ENCODE results near the gene FBXW2.

The FBXW2 gene

DNA sequence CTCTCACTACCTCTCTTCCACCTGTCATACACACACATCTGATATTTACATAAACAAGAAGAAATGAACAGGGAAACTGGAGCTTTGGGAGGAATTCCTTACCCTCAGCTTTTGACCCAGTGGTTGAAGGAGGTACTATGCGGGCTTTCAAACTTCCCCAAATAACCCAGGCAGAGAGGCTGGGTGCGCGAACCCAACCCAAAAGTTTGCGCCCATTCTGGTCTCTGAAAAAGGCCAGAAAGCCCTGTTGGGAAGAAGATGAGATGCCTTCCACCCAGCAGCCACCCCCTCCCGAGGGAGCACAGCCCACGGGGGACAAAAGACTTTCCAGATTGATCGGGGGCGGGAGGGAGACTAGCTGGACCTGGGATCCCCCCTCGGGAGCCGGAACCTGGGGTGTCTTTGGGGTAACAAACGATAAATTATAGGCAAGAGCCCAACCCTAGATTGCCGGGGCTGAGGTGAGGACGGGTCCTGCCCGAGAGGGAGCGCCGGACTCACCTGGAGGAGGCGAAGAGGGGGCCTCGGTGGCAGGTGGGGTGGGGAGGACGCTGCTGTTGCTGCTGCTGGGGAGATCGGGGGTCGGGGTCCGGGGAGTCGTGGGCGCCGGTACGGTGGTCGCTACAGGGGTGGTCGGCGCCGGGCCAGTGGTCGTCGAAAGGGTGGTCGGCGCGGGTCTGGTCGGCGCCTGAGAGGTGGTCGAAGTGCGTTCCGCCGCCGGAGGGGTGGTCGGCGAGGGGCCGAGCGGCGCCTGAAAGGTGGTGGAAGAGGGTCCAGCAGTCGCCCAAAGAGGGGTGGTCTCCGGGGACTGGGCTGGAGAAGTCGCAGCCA is 79.7 kb downstream of the FBXW2 start:
- no peak overlapping the region for H3K9ac ChIP-seq (ENCODE audit: low read depth, low read length)
- H3K36me3 ChIP-seq (ENCODE audit: control insufficient read depth, insufficient read depth, low read length) = no peaks in the 10 kb centered on the region
- H3K4me1 ChIP-seq (ENCODE audit: control insufficient read depth, insufficient read depth, low read length) = peaks cover 16% of the 10 kb centered on the region
- H3K27me3 ChIP-seq (ENCODE audit: control insufficient read depth, insufficient read depth, low read length) = peaks cover 27% of the 10 kb centered on the region
- H3K9me3 ChIP-seq (ENCODE audit: control insufficient read depth, insufficient read depth, low read length) = no peaks in the 10 kb centered on the region
- H3K4me3 ChIP-seq (ENCODE audit: low read depth, low read length) = peak overlapping the region; percentile 84
- no peak overlapping the region for H3K27ac ChIP-seq (ENCODE audit: low read depth, low read length)

DNA sequence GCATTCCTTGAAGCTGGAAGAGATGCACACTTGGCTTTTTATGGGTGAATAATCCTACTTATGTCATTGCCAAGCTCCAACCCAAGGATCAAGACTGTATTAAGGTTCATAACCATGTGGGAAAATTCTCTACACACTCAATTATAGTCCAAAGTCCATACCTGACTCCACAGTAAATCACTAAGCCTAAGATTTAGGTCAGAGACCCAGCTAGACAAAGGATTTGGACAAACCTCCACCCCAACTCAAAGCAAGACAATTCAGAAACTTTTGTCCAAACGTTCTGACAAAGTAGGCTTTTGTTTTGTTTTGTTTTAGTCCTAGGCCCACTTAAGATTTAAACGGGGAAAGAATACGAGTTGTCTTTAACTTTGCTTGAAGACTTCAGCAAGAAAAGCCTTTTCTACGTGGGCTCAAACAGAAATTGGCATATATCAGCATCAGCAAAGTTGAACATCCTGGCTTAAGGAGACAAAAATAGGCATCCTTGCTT is 80.6 kb downstream of the FBXW2 start:
- H3K4me1 ChIP-seq (ENCODE audit: control insufficient read depth, insufficient read depth, low read length) = peaks cover 16% of the 10 kb centered on the region
- no peak overlapping the region for H3K4me3 ChIP-seq (ENCODE audit: low read depth, low read length)

DNA sequence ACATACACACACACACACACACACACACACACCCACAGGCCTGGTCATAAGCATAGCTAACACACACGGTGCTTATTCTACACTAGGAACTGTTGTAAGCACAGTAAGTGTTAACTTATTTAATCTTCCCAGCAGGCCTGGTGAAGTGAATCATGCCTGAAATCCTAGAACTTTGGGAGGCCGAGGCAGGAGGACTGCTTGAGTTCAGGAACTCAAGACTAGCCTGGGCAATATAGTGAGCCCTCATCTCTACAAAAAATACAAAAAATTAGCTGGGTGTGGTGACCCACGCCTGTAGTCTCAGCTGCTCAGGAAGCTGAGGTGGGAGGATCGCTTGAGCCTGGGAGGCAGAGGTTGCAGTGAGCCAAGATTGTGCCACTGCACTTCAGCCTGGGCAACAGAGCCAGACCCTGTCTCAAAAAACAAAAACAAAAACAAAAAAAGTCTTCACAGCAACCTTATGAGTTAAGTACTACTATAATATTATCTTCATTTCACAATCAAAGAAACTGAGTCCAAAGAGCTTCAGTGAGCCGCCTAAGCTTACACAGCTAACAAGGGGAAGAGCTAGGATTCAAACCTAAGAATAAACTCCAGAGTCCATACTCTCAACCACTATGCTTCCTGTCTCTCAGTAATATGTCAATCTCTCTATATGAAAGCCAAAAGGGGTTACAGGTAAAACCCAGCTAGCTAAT is 81.2 kb downstream of the FBXW2 start:
- Histone ChIP-seq H3K4me1 (ENCODE audit: control insufficient read depth, insufficient read depth, low read length) (peaks cover 16% of the 10 kb centered on the region), H3K9me3 (ENCODE audit: control insufficient read depth, insufficient read depth, low read length) (no peaks in the 10 kb centered on the region), H3K4me3 (ENCODE audit: low read depth, low read length) (no peak overlapping the region), H3K27ac (ENCODE audit: low read depth, low read length) (no peak overlapping the region), H3K9ac (ENCODE audit: low read depth, low read length) (no peak overlapping the region), H3K27me3 (ENCODE audit: control insufficient read depth, insufficient read depth, low read length) (peaks cover 27% of the 10 kb centered on the region), H3K36me3 (ENCODE audit: control insufficient read depth, insufficient read depth, low read length) (no peaks in the 10 kb centered on the region)

More for the DNA sequence above, 80.6 kb downstream of the FBXW2 start:
- no peak overlapping the region for H3K27ac ChIP-seq (ENCODE audit: low read depth, low read length)
- peaks cover 27% of the 10 kb centered on the region for H3K27me3 ChIP-seq (ENCODE audit: control insufficient read depth, insufficient read depth, low read length)
- H3K9me3 ChIP-seq (ENCODE audit: control insufficient read depth, insufficient read depth, low read length) = no peaks in the 10 kb centered on the region
- no peaks in the 10 kb centered on the region for H3K36me3 ChIP-seq (ENCODE audit: control insufficient read depth, insufficient read depth, low read length)
- no peak overlapping the region for H3K9ac ChIP-seq (ENCODE audit: low read depth, low read length)

DNA sequence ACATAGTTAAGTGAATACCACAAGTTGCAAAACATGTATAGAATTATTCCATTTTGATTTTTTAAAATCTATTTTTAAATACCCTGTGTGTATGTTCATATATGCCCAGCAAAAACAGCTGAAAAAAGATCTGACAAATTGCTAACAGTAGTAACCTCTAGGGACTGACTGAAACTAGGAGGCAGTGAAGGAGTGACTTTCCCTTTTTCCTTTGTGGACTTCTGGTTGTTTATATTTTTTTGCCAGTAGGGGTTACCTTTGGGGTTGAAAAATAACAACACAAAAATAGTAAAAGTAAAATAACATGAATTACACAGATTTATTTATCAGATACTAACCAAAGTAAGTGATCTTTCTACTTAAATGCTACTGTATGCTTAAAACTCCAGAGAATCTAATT is 81.9 kb downstream of the FBXW2 start:
- H3K36me3 ChIP-seq (ENCODE audit: control insufficient read depth, insufficient read depth, low read length) = no peaks in the 10 kb centered on the region
- H3K9me3 ChIP-seq (ENCODE audit: control insufficient read depth, insufficient read depth, low read length) = no peaks in the 10 kb centered on the region
- H3K9ac ChIP-seq (ENCODE audit: low read depth, low read length) = no peak overlapping the region
- H3K4me1 ChIP-seq (ENCODE audit: control insufficient read depth, insufficient read depth, low read length) = peaks cover 16% of the 10 kb centered on the region
- H3K27ac ChIP-seq (ENCODE audit: low read depth, low read length) = no peak overlapping the region
- H3K27me3 ChIP-seq (ENCODE audit: control insufficient read depth, insufficient read depth, low read length) = peaks cover 27% of the 10 kb centered on the region
- no peak overlapping the region for H3K4me3 ChIP-seq (ENCODE audit: low read depth, low read length)

DNA sequence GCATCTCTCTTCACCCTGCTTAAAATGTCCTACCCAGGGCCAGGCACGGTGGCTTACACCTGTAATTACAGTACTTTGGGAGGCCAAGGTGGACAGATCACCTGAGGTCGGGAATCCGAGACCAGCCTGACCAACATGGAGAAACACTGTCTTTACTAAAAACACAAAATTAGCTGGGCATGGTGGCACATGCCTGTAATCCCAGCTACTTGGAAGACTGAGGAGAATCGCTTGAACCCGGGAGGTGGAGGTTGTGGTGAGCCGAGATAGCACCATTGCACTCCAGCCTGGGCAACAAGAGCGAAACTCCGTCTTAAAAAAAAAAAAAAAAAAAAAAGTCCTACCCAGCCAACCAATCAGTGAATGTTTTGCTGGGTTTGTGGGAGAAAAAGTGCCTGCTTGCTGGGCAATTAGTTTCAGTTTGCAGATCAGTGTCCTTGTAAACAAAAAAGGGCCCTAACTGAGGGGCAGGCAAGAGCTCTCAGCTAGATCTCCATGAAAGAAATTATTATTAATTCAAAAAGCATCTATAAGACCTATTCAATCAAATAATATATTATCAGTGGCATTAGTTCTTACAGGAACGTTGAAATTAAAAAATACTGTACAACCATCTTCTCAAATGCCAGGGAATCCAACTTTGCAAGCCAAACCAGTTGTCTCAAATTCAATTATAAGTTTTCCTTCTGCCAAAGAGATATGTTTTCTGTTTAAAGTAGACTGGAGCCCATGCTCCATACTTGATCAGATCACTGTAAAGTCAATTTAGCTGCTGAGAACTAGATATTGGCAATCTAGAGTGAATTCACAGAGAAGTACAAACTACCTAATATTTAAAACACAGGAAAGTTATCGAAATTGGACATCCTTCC is 82.9 kb downstream of the FBXW2 start:
- Histone ChIP-seq H3K9ac (ENCODE audit: low read depth, low read length) (no peak overlapping the region), H3K4me1 (ENCODE audit: control insufficient read depth, insufficient read depth, low read length) (peaks cover 10% of the 10 kb centered on the region), H3K9me3 (ENCODE audit: control insufficient read depth, insufficient read depth, low read length) (no peaks in the 10 kb centered on the region), H3K36me3 (ENCODE audit: control insufficient read depth, insufficient read depth, low read length) (no peaks in the 10 kb centered on the region), H3K4me3 (ENCODE audit: low read depth, low read length) (no peak overlapping the region), H3K27ac (ENCODE audit: low read depth, low read length) (no peak overlapping the region), H3K27me3 (ENCODE audit: control insufficient read depth, insufficient read depth, low read length) (peaks cover 27% of the 10 kb centered on the region)

DNA sequence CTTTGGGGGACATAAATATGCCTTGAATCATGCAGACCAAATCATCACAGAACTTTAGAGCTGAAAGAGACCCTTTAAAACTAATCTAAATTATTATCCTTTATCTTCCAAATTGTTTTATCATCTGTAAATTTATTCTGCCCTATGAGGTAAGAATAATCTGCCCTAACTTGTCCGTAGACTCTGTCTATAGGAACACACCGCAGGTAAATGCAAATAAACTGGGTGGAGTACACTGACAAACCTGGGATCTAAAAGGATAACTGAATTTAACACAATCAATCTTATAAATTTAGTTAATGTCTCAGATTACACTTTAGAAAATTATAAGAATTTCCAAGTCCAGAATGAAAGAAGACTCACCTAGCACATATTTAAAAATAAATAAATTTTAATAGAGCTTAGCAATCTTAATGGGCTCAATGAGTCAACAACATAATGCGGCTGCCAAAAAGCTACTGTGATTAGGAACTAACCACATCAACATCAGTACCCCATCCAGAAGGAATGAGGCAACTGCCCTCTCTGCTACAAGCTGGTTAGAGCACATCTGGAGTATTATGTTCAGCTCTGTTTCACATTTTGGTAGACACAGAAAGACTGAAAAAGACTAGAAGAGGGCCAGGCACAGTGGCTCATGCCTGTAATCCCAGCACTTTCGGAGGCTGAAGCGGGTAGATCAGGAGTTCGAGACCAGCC is 84.5 kb downstream of the FBXW2 start:
- Histone ChIP-seq H3K4me3 (ENCODE audit: low read depth, low read length) (no peak overlapping the region), H3K9ac (ENCODE audit: low read depth, low read length) (no peak overlapping the region), H3K27me3 (ENCODE audit: control insufficient read depth, insufficient read depth, low read length) (peaks cover 21% of the 10 kb centered on the region), H3K36me3 (ENCODE audit: control insufficient read depth, insufficient read depth, low read length) (no peaks in the 10 kb centered on the region), H3K9me3 (ENCODE audit: control insufficient read depth, insufficient read depth, low read length) (no peaks in the 10 kb centered on the region), H3K27ac (ENCODE audit: low read depth, low read length) (no peak overlapping the region), H3K4me1 (ENCODE audit: control insufficient read depth, insufficient read depth, low read length) (peaks cover 6% of the 10 kb centered on the region; the same call in 1 of the 2 replicates)

DNA sequence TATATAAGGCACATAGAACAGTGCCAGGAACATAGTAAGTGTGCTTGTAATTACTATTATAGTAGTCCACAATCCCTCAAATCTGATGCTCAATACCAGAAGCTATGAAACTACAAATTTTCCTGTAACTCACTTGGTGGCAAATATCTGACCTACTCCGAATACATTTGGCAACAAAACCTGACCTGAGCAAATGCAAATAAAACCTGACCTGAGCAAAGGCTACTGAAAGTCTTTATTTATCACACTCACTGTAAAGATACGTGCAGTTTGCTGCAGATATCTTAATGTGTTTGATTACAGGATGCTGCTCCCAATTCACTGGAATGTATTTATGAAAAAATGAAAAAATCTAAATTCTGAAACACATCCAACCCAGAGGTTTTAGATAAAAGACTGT is 86.0 kb downstream of the FBXW2 start:
- Histone ChIP-seq H3K27me3 (ENCODE audit: control insufficient read depth, insufficient read depth, low read length) (peaks cover 6% of the 10 kb centered on the region), H3K4me3 (ENCODE audit: low read depth, low read length) (no peak overlapping the region), H3K4me1 (ENCODE audit: control insufficient read depth, insufficient read depth, low read length) (no peaks in the 10 kb centered on the region), H3K9me3 (ENCODE audit: control insufficient read depth, insufficient read depth, low read length) (no peaks in the 10 kb centered on the region), H3K36me3 (ENCODE audit: control insufficient read depth, insufficient read depth, low read length) (no peaks in the 10 kb centered on the region), H3K27ac (ENCODE audit: low read depth, low read length) (no peak overlapping the region), H3K9ac (ENCODE audit: low read depth, low read length) (no peak overlapping the region)
